Smooth muscle cell (in vitro differentiated cells): Measurements from ENCODE around the gene PDE1A. TPM values are rescaled to one million over a fixed set of nuclear protein-coding genes. Genes with fewer than 3 reads are reported as not detected.

Experiments
- DNase-seq: peaks from one replicate; lab custom pipeline; 2025; ENCODE audit not compliant: unreplicated experiment; lab: John Stamatoyannopoulos, UW
- H2AFZ ChIP-seq: fragments of 200-600 bp; sonication (generic); 2 replicates; pipeline ENCODE4 v1.6.0; 2016; ENCODE audit warnings: antibody characterized with exemption, low read depth, mild to moderate bottlenecking
- H3F3A ChIP-seq: fragments of 200-600 bp; sonication (generic); 2 replicates; pipeline ENCODE4 v1.6.0; 2017; ENCODE audit warnings: antibody characterized with exemption, low read depth
- H3K27ac ChIP-seq: fragments of 200-600 bp; sonication (generic); 2 replicates; pipeline ENCODE4 v1.5.1; 2016; ENCODE audit warnings: low read depth, mild to moderate bottlenecking
- H3K27me3 ChIP-seq: fragments of 200-600 bp; sonication (generic); 2 replicates; pipeline ENCODE4 v1.6.1; 2016; ENCODE audit warnings: low read depth, mild to moderate bottlenecking
- H3K36me3 ChIP-seq: fragments of 200-600 bp; sonication (generic); 2 replicates; pipeline ENCODE4 v1.5.1; 2016; ENCODE audit warnings: low read depth
- H3K4me1 ChIP-seq: fragments of 200-600 bp; sonication (generic); 2 replicates; pipeline ENCODE4 v1.5.1; 2016; ENCODE audit warnings: low read depth
- H3K4me2 ChIP-seq: fragments of 200-600 bp; sonication (generic); 2 replicates; pipeline ENCODE4 v1.6.0; 2016; ENCODE audit warnings: mild to moderate bottlenecking
- H3K4me3 ChIP-seq: fragments of 200-600 bp; sonication (generic); 2 replicates; pipeline ENCODE4 v1.5.1; 2016; ENCODE audit warnings: mild to moderate bottlenecking
- H3K79me2 ChIP-seq: fragments of 200-600 bp; sonication (generic); 2 replicates; pipeline ENCODE4 v1.6.0; 2016; ENCODE audit warnings: low read depth, mild to moderate bottlenecking
- H3K9ac ChIP-seq: fragments of 200-600 bp; sonication (generic); 2 replicates; pipeline ENCODE4 v1.6.0; 2016; ENCODE audit warnings: low read depth
- H3K9me3 ChIP-seq: fragments of 200-600 bp; sonication (generic); replicated peaks from 2 replicates; pipeline ENCODE4 v1.5.1; 2016; ENCODE audit warnings: low read depth
- H4K20me1 ChIP-seq: fragments of 200-600 bp; sonication (generic); 2 replicates; pipeline ENCODE4 v1.6.0; 2016; ENCODE audit warnings: low read depth
- CTCF ChIP-seq: fragments of 200-600 bp; sonication (generic); IDR thresholded peaks from 2 replicates; pipeline ENCODE4 v1.5.1; 2017; ENCODE audit warnings: borderline replicate concordance, mild to moderate bottlenecking, antibody characterized with exemption; ENCODE audit not compliant: insufficient read depth, poor library complexity, severe bottlenecking
- WGBS: methylation state at CpG from one replicate; pipeline ENCODE4 v1.1.7; 2016; ENCODE audit warnings: low lambda C conversion rate; 5-methylcytosine and 5-hydroxymethylcytosine counted together
- polyA plus RNA-seq: library from polyadenylated mRNA; unstranded; fragments of >200 nt; fragmentation: Nextera tagmentation; extraction: Ambion mirVana; gene quantifications from 2 replicates; pipeline ENCODE4 v1.2.1, GENCODE V29; 2016
- total RNA-seq: library from RNA; depleted of rRNA; stranded (reverse); fragments of >200 nt; gene quantifications from 2 replicates; pipeline ENCODE4 v1.2.3, GENCODE V29; 2014

PDE1A gene
- total and polyA plus RNA-seq, 2 experiments from 2014 or later: 0.58 to 0.96 TPM

DNA sequence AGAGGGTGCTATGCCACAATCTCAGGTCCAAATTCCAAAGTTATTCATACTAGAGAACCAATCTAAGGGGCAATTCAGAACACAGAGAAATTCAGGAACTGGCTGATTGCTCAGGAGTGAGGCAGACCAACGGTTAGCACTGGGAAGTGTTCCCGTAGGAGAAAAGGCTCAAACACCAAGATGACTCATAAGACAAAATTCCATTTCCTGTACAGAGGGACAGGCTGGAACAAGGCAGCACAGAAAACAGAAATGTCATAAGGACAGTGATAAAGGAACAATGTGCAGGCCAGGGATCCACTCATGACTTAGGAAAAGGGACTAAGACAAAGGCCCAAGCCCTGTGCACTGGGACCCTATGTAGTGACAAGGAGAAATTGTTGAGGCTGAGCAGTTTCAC, 54.2 kb downstream of the PDE1A start:
- Histone ChIP-seq H3K27ac (peak overlapping the region; percentile 84), H3K79me2 (no peaks in the 10 kb centered on the region), H3K36me3 (no peaks in the 10 kb centered on the region), H4K20me1 (no peaks in the 10 kb centered on the region), H3F3A (peaks cover 7% of the 10 kb centered on the region), H3K9me3 (no peaks in the 10 kb centered on the region), H3K4me3 (no peak overlapping the region), H2AFZ (peak overlapping the region; percentile 86), H3K4me1 (peaks cover 6% of the 10 kb centered on the region), H3K4me2 (peak overlapping the region; percentile 55), H3K9ac (peak overlapping the region; percentile 48), H3K27me3 (no peaks in the 10 kb centered on the region)
- no peak for TF ChIP-seq CTCF
- WGBS: 0% methylated on average over 2 of the region's 2 CpGs
- DNase-seq: no peak

- no peak for TF ChIP-seq CTCF
- Histone ChIP-seq H3K27me3 (peaks cover 16% of the 10 kb centered on the region), H3K4me3 (no peak overlapping the region), H3K79me2 (no peaks in the 10 kb centered on the region), H2AFZ (no peak overlapping the region), H3K9me3 (no peaks in the 10 kb centered on the region), H3K9ac (no peak overlapping the region), H4K20me1 (no peaks in the 10 kb centered on the region), H3K27ac (no peak overlapping the region), H3F3A (peaks cover 7% of the 10 kb centered on the region), H3K4me1 (peaks cover 6% of the 10 kb centered on the region), H3K4me2 (no peak overlapping the region), H3K36me3 (no peaks in the 10 kb centered on the region)
- 97% methylated on average over 3 of the region's 3 CpGs for WGBS
- no peak for DNase-seq
These were observed 57.8 kb downstream of the PDE1A start for GRCh38 chr2:182368996-182369395.

- Histone ChIP-seq H3K4me3 (no peak overlapping the region), H3K27ac (no peak overlapping the region), H2AFZ (no peak overlapping the region), H4K20me1 (no peaks in the 10 kb centered on the region), H3K4me1 (peaks cover 6% of the 10 kb centered on the region), H3K9ac (no peak overlapping the region), H3K9me3 (no peaks in the 10 kb centered on the region), H3K79me2 (no peaks in the 10 kb centered on the region), H3K36me3 (no peaks in the 10 kb centered on the region), H3K4me2 (no peak overlapping the region), H3F3A (peaks cover 7% of the 10 kb centered on the region), H3K27me3 (peaks cover 16% of the 10 kb centered on the region)
- no peak for TF ChIP-seq CTCF
- no peak for DNase-seq
These were observed 58.4 kb downstream of the PDE1A start for GRCh38 chr2:182368446-182368845.

DNA sequence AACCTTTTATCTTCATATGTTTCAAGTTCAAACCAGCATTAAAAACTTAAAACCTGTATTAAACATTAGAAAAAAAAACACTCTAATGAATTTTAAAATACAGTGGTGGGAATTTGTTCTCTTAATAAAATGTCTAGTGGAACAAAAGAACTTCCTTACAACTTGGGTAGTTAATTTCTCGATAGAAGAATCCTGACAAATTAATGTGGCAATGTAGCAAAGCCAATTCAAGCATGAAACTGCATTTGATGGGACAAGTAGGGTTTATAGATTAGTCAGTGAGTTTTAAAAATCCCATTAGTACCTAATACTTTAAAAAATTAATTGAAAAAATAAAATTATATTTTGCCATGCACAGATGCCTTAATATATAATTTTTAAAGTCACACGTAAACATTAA, 59.4 kb downstream of the PDE1A start:
- H3K9ac ChIP-seq: no peak overlapping the region
- no peaks in the 10 kb centered on the region for H3K79me2 ChIP-seq
- H3K4me1 ChIP-seq: peaks cover 5% of the 10 kb centered on the region
- H3K27ac ChIP-seq: no peak overlapping the region
- no peaks in the 10 kb centered on the region for H3K9me3 ChIP-seq
- H3K4me3 ChIP-seq: no peak overlapping the region
- H4K20me1 ChIP-seq: no peaks in the 10 kb centered on the region
- H2AFZ ChIP-seq: no peak overlapping the region
- H3K27me3 ChIP-seq: peaks cover 16% of the 10 kb centered on the region
- H3K4me2 ChIP-seq: no peak overlapping the region
- WGBS: 91% methylated on average over 2 of the region's 2 CpGs
- peaks cover under 1% of the 10 kb centered on the region for H3F3A ChIP-seq
- TF ChIP-seq CTCF: no peak
- H3K36me3 ChIP-seq: no peaks in the 10 kb centered on the region
- DNase-seq: no peak
